H1 (cell line): ENCODE data around the gene BMERB1. TPM values are rescaled to one million over a fixed set of nuclear protein-coding genes. Genes with fewer than 3 reads are reported as not detected.

ENCODE experiments used
- CTCF ChIA-PET: fragments of 300-600 bp; sonication (Branson Sonifier 250); formaldehyde crosslinking; loops from one replicate; lab custom pipeline; 2021; ENCODE audit not compliant: partially characterized antibody; lab: Charles Lee
- POLR2A ChIA-PET: fragments of 300-600 bp; sonication (Branson Sonifier 250); formaldehyde crosslinking; loops from one replicate; lab custom pipeline; 2021; ENCODE audit warnings: inconsistent platforms; ENCODE audit not compliant: partially characterized antibody; lab: Charles Lee
- DNase-seq, 2 experiments: peaks; one replicate each; pipeline versions ENCODE4 v3.0.0 to v3.0.0-alpha.2; 2010 to 2022; ENCODE audit warnings: low spot score in 2 of 2, low read depth in 1 of 2, mixed read lengths in 1 of 2
- FAIRE-seq: peaks from 2 replicates; lab custom pipeline; 2011; peaks lifted over from hg19 to GRCh38; lab: Jason Lieb, UNC
- H2AFZ ChIP-seq: 2 replicates; pipeline ENCODE4 v1.8.1; 2012; ENCODE audit warnings: low read length, inconsistent platforms
- H2AK5ac ChIP-seq: 2 replicates; pipeline ENCODE4 v1.6.1; 2013; ENCODE audit warnings: low read depth, low read length
- H2BK120ac ChIP-seq: replicated peaks from 2 replicates; pipeline ENCODE3; 2013; ENCODE audit warnings: low read depth, low read length, inconsistent platforms
- H2BK12ac ChIP-seq: 2 replicates; pipeline ENCODE4 v1.6.1; 2013; ENCODE audit warnings: low read depth, low read length
- H2BK15ac ChIP-seq: 2 replicates; pipeline ENCODE4 v1.6.1; 2013; ENCODE audit warnings: low read length
- H2BK20ac ChIP-seq: 2 replicates; pipeline ENCODE4 v1.6.1; 2013; ENCODE audit warnings: low read length
- H2BK5ac ChIP-seq: 2 replicates; pipeline ENCODE4 v1.6.1; 2013; ENCODE audit warnings: low read depth, low read length
- H3K14ac ChIP-seq: 2 replicates; pipeline ENCODE4 v1.6.1; 2013; ENCODE audit warnings: inconsistent platforms; ENCODE audit not compliant: insufficient read length
- H3K18ac ChIP-seq: 2 replicates; pipeline ENCODE4 v1.6.1; 2013; ENCODE audit warnings: low read length; ENCODE audit errors: extremely low read depth
- H3K23ac ChIP-seq: 2 replicates; pipeline ENCODE4 v1.6.1; 2013; ENCODE audit warnings: inconsistent platforms; ENCODE audit not compliant: insufficient read length
- H3K23me2 ChIP-seq: 2 replicates; pipeline ENCODE4 v1.6.1; 2013; ENCODE audit warnings: low read depth, low read length
- H3K27ac ChIP-seq: 2 replicates; pipeline ENCODE4 v1.6.1; 2011; ENCODE audit warnings: low read depth, low read length, inconsistent platforms
- H3K27me3 ChIP-seq, 4 experiments: replicated peaks in 1 of 4; 1 replicate in 1 of 4; 2 replicates in 3 of 4; pipeline versions ENCODE4 v1.6.1 to v1.8.1; 2011 to 2013; ENCODE audit warnings: low read length in 3 of 4, mild to moderate bottlenecking in 3 of 4, inconsistent platforms in 2 of 4, mixed read lengths in 2 of 4, moderate library complexity in 1 of 4; ENCODE audit not compliant: control insufficient read depth in 3 of 4, insufficient read depth in 3 of 4; ENCODE audit errors: extremely low read depth in 1 of 4
- H3K36me3 ChIP-seq, 4 experiments: 2 replicates each; pipeline versions ENCODE4 v1.6.1 to v1.8.1; 2011 to 2013; ENCODE audit warnings: mild to moderate bottlenecking in 4 of 4, low read length in 3 of 4, moderate library complexity in 2 of 4, control low read depth in 1 of 4, inconsistent platforms in 1 of 4; ENCODE audit not compliant: insufficient read depth in 4 of 4, control insufficient read depth in 2 of 4
- H3K4ac ChIP-seq: replicated peaks from 2 replicates; pipeline ENCODE3; 2013; ENCODE audit warnings: low read length, low read depth, mixed read lengths, inconsistent platforms; ENCODE audit not compliant: insufficient read length
- H3K4me1 ChIP-seq, 4 experiments: replicated peaks in 1 of 4; 1 replicate in 1 of 4; 2 replicates in 3 of 4; pipeline versions ENCODE4 v1.6.1 to v1.8.1; 2011 to 2013; ENCODE audit warnings: low read length in 3 of 4, inconsistent platforms in 2 of 4, mixed read lengths in 1 of 4; ENCODE audit not compliant: insufficient read depth in 4 of 4, control insufficient read depth in 3 of 4
- H3K4me2 ChIP-seq, 2 experiments: 2 replicates each; pipeline versions ENCODE4 v1.6.1 to v1.8.1; 2011 to 2013; ENCODE audit warnings: low read depth in 2 of 2, low read length in 2 of 2, control low read depth in 1 of 2, inconsistent platforms in 1 of 2, mild to moderate bottlenecking in 1 of 2; ENCODE audit not compliant: insufficient read depth in 1 of 2
- H3K4me3 ChIP-seq, 4 experiments: fragments of 200-600, 300-600 bp in 1 of 4; sonication (generic), shearing (Covaris generic), sonication (Bioruptor Twin) in 1 of 4; 2 replicates each; pipeline versions ENCODE4 v1.5.1 to v1.8.1; 2011 to 2016; ENCODE audit warnings: low read length in 4 of 4, low read depth in 3 of 4, control low read depth in 2 of 4, inconsistent platforms in 2 of 4, mild to moderate bottlenecking in 2 of 4, mixed read lengths in 1 of 4, moderate library complexity in 1 of 4; ENCODE audit not compliant: insufficient read depth in 2 of 4; ENCODE audit errors: extremely low read depth in 1 of 4
- H3K56ac ChIP-seq: replicated peaks from 2 replicates; pipeline ENCODE3; 2013; ENCODE audit warnings: low read depth, mild to moderate bottlenecking, mixed read lengths, low read length, inconsistent platforms; ENCODE audit not compliant: insufficient read length
- H3K79me1 ChIP-seq: 2 replicates; pipeline ENCODE4 v1.6.1; 2013; ENCODE audit warnings: low read depth, low read length, control low read depth
- H3K79me2 ChIP-seq, 2 experiments: 2 replicates each; pipeline versions ENCODE4 v1.6.1 to v1.8.1; 2012 to 2013; ENCODE audit warnings: low read length in 2 of 2, mild to moderate bottlenecking in 2 of 2, inconsistent platforms in 1 of 2; ENCODE audit not compliant: insufficient read depth in 2 of 2, control insufficient read depth in 1 of 2
- H3K9ac ChIP-seq, 4 experiments: replicated peaks in 1 of 4; 1 replicate in 1 of 4; 2 replicates in 3 of 4; pipeline versions ENCODE4 v1.6.1 to v1.8.1; 2011 to 2013; ENCODE audit warnings: low read depth in 3 of 4, low read length in 3 of 4, control low read depth in 2 of 4, mild to moderate bottlenecking in 2 of 4, moderate library complexity in 2 of 4, inconsistent platforms in 1 of 4; ENCODE audit errors: extremely low read depth in 1 of 4
- H3K9me3 ChIP-seq, 2 experiments: 2 replicates each; pipeline versions ENCODE4 v1.6.1 to v1.8.1; 2012 to 2013; ENCODE audit warnings: mild to moderate bottlenecking in 2 of 2, moderate library complexity in 2 of 2, control low read depth in 1 of 2, inconsistent platforms in 1 of 2, low read depth in 1 of 2, low read length in 1 of 2, mixed read lengths in 1 of 2; ENCODE audit not compliant: insufficient read depth in 2 of 2
- H4K20me1 ChIP-seq, 2 experiments: replicated peaks in 1 of 2; 2 replicates each; pipeline versions ENCODE3 to v1.8.1; 2011 to 2013; ENCODE audit warnings: inconsistent platforms in 2 of 2, low read length in 2 of 2, mild to moderate bottlenecking in 1 of 2; ENCODE audit not compliant: insufficient read depth in 2 of 2, control insufficient read depth in 1 of 2
- H4K5ac ChIP-seq: 2 replicates; pipeline ENCODE4 v1.6.1; 2013; ENCODE audit warnings: low read length, low read depth, mixed read lengths, inconsistent platforms; ENCODE audit not compliant: insufficient read length
- H4K8ac ChIP-seq: 2 replicates; pipeline ENCODE4 v1.8.0; 2013; ENCODE audit warnings: mild to moderate bottlenecking, moderate library complexity, low read length, inconsistent platforms; ENCODE audit not compliant: insufficient read depth; ENCODE audit errors: extremely low read depth
- H4K91ac ChIP-seq: replicated peaks from 2 replicates; pipeline ENCODE3; 2013; ENCODE audit warnings: low read length, mixed read lengths, inconsistent platforms; ENCODE audit not compliant: insufficient read length
- ASH2L ChIP-seq: fragments of 200-600, 300-600 bp; sonication (generic); IDR thresholded peaks from one replicate; pipeline ENCODE4 v1.7.1; 2017; ENCODE audit warnings: low read length
- CEBPB ChIP-seq: IDR thresholded peaks from 2 replicates; pipeline ENCODE4 v1.6.1; 2012; ENCODE audit warnings: low read depth, low read length
- JUND ChIP-seq: IDR thresholded peaks from 2 replicates; pipeline ENCODE4 v1.6.1; 2011; ENCODE audit warnings: mild to moderate bottlenecking, improper control_type of control experiment, low read length
- MAFK ChIP-seq: IDR thresholded peaks from 2 replicates; pipeline ENCODE4 v1.6.1; 2012; ENCODE audit warnings: low read depth, mild to moderate bottlenecking, improper control_type of control experiment, low read length
- POU5F1 ChIP-seq: IDR thresholded peaks from 2 replicates; pipeline ENCODE4 v1.6.1; 2011; ENCODE audit warnings: low read depth, mild to moderate bottlenecking, low read length, moderate library complexity
- SRF ChIP-seq: IDR thresholded peaks from 2 replicates; pipeline ENCODE4 v1.6.1; 2011; ENCODE audit warnings: mild to moderate bottlenecking, low read depth, low read length, moderate library complexity
- WGBS, 2 experiments: shearing (Covaris generic) in 1 of 2; methylation state at CpG; one replicate each; pipeline versions ENCODE4 v1.1.6 to v1.1.7; 2013 to 2015; ENCODE audit warnings: low lambda C conversion rate in 2 of 2, mixed read lengths in 2 of 2, inconsistent platforms in 1 of 2, low coverage in 1 of 2, missing lambda C conversion rate in 1 of 2; ENCODE audit not compliant: insufficient replicate concordance in 2 of 2, insufficient coverage in 1 of 2, insufficient read length in 1 of 2; ENCODE audit errors: extremely low coverage in 1 of 2, missing lambda C conversion rate in 1 of 2; 5-methylcytosine and 5-hydroxymethylcytosine counted together
- polyA plus RNA-seq, 7 experiments: library from polyadenylated mRNA; depleted of rRNA in 3 of 7; stranded (reverse) in 5 of 7; unstranded in 2 of 7; fragments of >200 nt in 5 of 7; fragments of 200-250 nt in 2 of 7; gene quantifications; 1 replicate in 5 of 7; 2 replicates in 1 of 7; 4 replicates in 1 of 7; pipeline versions ENCODE4 v1.2.1 to v1.2.3, GENCODE V29; 2011 to 2013; ENCODE audit warnings: missing spikeins in 2 of 7, mixed read lengths in 2 of 7
- total RNA-seq: library from RNA; stranded (reverse); fragmentation: NEBNext Ultra II Directional; extraction: Animal tissue kit (Norgen Biotek cat#: 25700); gene quantifications from 2 replicates; pipeline ENCODE4 v1.2.1, GENCODE V29; 2021

The BMERB1 gene
- total and polyA plus RNA-seq, 2 of the 8 experiments (the other 6 are each of a cell fraction or from before 2014, with no cell fraction given) = 23.5 to 27.1 TPM

DNA sequence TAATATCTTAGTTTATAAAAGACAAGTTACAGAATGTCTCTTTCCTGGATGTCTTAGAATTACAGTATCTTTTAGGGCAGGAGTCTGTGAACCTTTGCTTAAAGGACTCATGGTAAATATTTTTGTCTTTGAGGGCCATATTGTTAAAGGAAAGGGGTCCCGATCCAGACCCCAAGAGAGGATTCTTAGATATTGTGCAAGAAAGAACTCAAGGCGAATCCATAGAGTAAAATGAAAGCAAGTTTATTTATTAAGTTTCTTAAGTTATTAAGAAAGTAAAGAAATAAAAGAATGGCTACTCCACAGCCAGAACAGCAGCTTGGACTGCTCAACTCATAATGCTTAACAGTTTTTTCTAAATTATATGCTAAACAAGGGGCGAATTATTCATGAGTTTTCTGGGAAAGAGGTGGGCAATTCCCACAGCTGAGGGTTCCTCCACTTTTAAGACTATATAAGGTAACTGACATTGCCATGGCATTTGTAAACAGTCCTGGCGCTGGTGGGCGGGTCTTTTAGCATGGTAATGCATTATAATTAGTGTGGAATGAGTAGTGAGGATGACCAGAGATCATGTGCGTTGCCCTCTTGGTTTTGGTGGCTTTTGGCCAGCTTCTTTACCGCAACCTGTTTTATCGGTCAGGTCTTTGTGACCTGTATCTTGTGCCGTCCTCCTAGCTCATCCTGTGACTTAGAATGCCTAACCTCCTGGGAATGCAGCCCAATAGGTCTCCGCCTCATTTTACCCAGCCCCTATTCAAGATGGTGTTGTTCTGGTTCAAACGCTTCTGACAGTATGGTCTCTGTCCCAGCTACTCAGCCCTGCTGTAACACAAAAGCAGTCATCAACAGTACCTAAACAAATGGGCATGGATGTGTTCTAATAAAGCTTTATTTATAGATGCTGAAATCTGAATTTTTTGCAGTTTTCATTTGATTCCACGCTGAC is 53.2 kb downstream of the BMERB1 start:
- H4K20me1 ChIP-seq = no peaks in the 10 kb centered on the region
- CTCF ChIA-PET = interaction anchor here (0.6 to 1.0 kb wide), 2 partner anchors 12 to 25 kb away, joined by 3 read pairs; no protein-coding TSS in a partner anchor
- no peak overlapping the region for H4K8ac ChIP-seq
- no peak overlapping the region for H3K9ac ChIP-seq
- H3K18ac ChIP-seq = no peak overlapping the region
- H3K27ac ChIP-seq = no peak overlapping the region
- H2AFZ ChIP-seq = no peak overlapping the region
- H3K9me3 ChIP-seq = no peaks in the 10 kb centered on the region
- no peak overlapping the region for H3K4me2 ChIP-seq
- no peak overlapping the region for H3K4ac ChIP-seq
- POLR2A ChIA-PET = no interaction called here
- FAIRE-seq (no peak), DNase-seq (no peak)
- H3K4me1 ChIP-seq = peaks cover 0 to 4% (median 0%) of the 10 kb centered on the region in 4 experiments; a peak in 1 of 7 replicates
- no peak overlapping the region for H2BK12ac ChIP-seq
- no peaks in the 10 kb centered on the region for H3K23me2 ChIP-seq
- H3K14ac ChIP-seq = no peak overlapping the region
- no peak overlapping the region for H3K23ac ChIP-seq
- H4K5ac ChIP-seq = no peak overlapping the region
- no peaks in the 10 kb centered on the region for H3K79me2 ChIP-seq
- H2BK120ac ChIP-seq = no peak overlapping the region
- no peaks in the 10 kb centered on the region for H3K79me1 ChIP-seq
- H2AK5ac ChIP-seq = no peak overlapping the region
- no peak overlapping the region for H4K91ac ChIP-seq
- no peak overlapping the region for H3K4me3 ChIP-seq
- H2BK15ac ChIP-seq = no peak overlapping the region
- no peak overlapping the region for H2BK20ac ChIP-seq
- no peak overlapping the region for H2BK5ac ChIP-seq
- no peaks in the 10 kb centered on the region for H3K27me3 ChIP-seq
- H3K36me3 ChIP-seq = no peaks in the 10 kb centered on the region
- 89% methylated on average over 12 of the region's 12 CpGs; no CpG with 5 or more reads in 1 of the 2 experiments for WGBS, 2 experiments
- H3K56ac ChIP-seq = no peak overlapping the region
- TF ChIP-seq CEBPB (no peak), POU5F1 (no peak), ASH2L (no peak), SRF (peak; percentile 60), JUND (no peak), MAFK (no peak)
